Ishikawa (cell line): ENCODE data around the gene TTPAL.

ENCODE experiments used
- CEBPB ChIP-seq: IDR thresholded peaks from 2 replicates; pipeline ENCODE4 v1.6.1; 2012
- CREB1 ChIP-seq: IDR thresholded peaks from 2 replicates; pipeline ENCODE4 v1.6.1; 2012; ENCODE audit warnings: low read depth
- EGR1 ChIP-seq: IDR thresholded peaks from 2 replicates; pipeline ENCODE4 v1.6.1; 2012
- EP300 ChIP-seq: IDR thresholded peaks from 2 replicates; pipeline ENCODE4 v1.6.1; 2012; ENCODE audit warnings: borderline replicate concordance
- FOXM1 ChIP-seq: IDR thresholded peaks from 2 replicates; pipeline ENCODE4 v1.6.1; 2012; ENCODE audit warnings: low read depth, borderline replicate concordance
- NFIC ChIP-seq: IDR thresholded peaks from 2 replicates; pipeline ENCODE4 v1.6.1; 2012
- RAD21 ChIP-seq: IDR thresholded peaks from 2 replicates; pipeline ENCODE4 v1.6.1; 2012; ENCODE audit warnings: low read depth
- REST ChIP-seq: IDR thresholded peaks from 2 replicates; pipeline ENCODE4 v1.6.1; 2012; ENCODE audit warnings: low read depth, mild to moderate bottlenecking
- TAF1 ChIP-seq: IDR thresholded peaks from 2 replicates; pipeline ENCODE4 v1.6.1; 2012; ENCODE audit warnings: low read depth, mild to moderate bottlenecking
- TCF12 ChIP-seq: IDR thresholded peaks from 2 replicates; pipeline ENCODE4 v1.6.1; 2012; ENCODE audit warnings: low read depth
- TEAD4 ChIP-seq: IDR thresholded peaks from 2 replicates; pipeline ENCODE4 v1.6.1; 2012
- YY1 ChIP-seq: IDR thresholded peaks from 2 replicates; pipeline ENCODE4 v1.6.1; 2012; ENCODE audit warnings: low read depth
- ZBTB7A ChIP-seq: IDR thresholded peaks from 2 replicates; pipeline ENCODE4 v1.6.1; 2012; ENCODE audit warnings: low read depth
- TF ChIP-seq, protein P1 (sequence below): IDR thresholded peaks from 2 replicates; pipeline ENCODE4 v1.6.1; 2012
- TF ChIP-seq, protein P2 (sequence below): IDR thresholded peaks from 2 replicates; pipeline ENCODE4 v1.6.1; 2012

Gene TTPAL

DNA sequence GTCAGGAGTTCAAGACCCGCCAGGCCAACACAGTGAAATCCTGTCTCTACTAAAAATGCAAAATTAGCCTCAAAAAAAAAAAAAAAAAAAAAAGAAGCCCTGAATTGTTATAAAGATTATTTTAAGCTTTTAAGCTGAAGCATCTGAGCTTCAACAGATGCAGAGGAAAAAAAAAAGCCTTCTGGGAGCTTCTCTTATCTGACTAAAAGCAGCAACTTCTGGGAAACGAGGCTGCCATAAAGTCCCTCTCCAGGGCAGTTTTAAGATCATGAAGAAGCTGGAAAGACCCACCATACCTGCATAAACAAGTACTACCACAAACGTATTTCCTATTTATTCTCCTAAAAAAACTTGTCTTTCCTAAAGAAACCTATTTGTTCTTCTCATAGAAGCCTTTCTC, 42.6 kb downstream of the TTPAL start:
- TF ChIP-seq FOXM1 (no peak), RAD21 (no peak), CEBPB (no peak), EGR1 (no peak), CREB1 (no peak), NFIC (no peak), YY1 (no peak), EP300 (no peak), REST (no peak), TAF1 (no peak), ZBTB7A (no peak), TEAD4 (no peak), TCF12 (no peak)
- TF ChIP-seq, protein P1, sequence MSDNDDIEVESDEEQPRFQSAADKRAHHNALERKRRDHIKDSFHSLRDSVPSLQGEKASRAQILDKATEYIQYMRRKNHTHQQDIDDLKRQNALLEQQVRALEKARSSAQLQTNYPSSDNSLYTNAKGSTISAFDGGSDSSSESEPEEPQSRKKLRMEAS: no peak
- TF ChIP-seq, protein P2, sequence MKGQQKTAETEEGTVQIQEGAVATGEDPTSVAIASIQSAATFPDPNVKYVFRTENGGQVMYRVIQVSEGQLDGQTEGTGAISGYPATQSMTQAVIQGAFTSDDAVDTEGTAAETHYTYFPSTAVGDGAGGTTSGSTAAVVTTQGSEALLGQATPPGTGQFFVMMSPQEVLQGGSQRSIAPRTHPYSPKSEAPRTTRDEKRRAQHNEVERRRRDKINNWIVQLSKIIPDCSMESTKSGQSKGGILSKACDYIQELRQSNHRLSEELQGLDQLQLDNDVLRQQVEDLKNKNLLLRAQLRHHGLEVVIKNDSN: no peak

- TF ChIP-seq YY1 (no peak), FOXM1 (no peak), ZBTB7A (no peak), EP300 (no peak), EGR1 (no peak), CEBPB (no peak), NFIC (no peak), TCF12 (no peak), TAF1 (no peak), CREB1 (no peak), RAD21 (no peak), REST (no peak), TEAD4 (no peak)
- TF ChIP-seq, protein P2: no peak
- TF ChIP-seq, protein P1: no peak
These were observed 45.2 kb downstream of the TTPAL start for GRCh38 chr20:44520881-44521280.

DNA sequence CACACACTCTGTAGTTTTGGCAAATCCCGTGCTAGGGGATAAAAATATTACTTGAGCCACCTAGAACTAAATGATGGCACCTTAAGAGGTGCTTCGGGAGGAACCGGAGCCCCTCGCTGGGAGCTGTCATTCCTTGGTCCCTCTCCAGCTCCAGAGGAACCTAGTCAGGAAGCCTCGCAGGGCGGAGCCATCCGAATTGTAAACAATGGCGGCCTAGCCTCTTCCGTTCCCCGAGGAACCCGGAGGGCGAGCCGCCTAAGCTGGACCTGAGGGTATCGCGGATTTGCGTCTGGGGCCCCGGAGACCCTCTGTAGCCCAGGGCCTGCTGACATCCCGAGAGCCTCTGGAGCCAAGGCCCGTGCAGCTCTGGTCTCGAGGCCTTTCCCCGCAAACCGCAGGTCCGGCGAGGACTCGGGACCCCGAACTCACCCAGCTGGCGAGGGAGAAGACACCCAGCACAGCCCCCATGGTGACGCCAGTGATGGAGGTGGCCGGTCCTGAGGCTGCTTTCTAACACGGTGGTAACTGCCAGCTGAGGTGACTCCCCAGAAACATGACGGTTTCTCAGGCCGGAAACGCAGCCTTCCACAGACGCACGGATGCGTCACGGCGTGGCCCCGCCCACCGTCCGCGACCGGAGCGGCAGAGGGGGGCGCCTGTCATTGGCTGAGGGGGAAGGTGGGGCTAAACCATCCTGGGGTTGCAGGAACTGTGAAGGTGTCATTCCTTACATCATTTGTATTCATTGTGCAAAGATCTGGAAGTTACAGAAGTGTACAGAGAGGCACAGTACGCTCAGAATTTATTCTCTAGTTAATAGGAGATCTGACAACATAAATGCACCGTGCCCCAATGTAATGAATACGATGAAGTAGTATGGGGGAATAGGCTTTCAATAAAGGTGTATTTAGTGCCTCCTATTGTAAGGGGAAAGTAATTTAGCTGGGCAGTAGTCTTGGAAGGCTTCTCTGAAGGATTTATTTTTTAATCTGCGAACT, 46.1 kb downstream of the TTPAL start, which contains the start of gene SERINC3:
TSS of gene SERINC3 (minus strand) at position 587 of the 998 bp plus-strand sequence. CDS start at position 468, 119 bp downstream.
- TF ChIP-seq, protein P2: no peak
- TF ChIP-seq, protein P1: 0 out of 2 replicates have a peak, but pooled peaks have one; percentile 26
- TF ChIP-seq YY1 (peak; percentile 81), EGR1 (no peak), TAF1 (no peak; the same call in 1 of the 2 replicates), TCF12 (0 out of 2 replicates have a peak, but pooled peaks have one; percentile 19), REST (no peak), CREB1 (peak; percentile 83), NFIC (no peak)
